ENCODE data around the gene SMIM13.

The SMIM13 gene

GRCh38 chr6:11120271-11121005, 26.8 kb downstream of the SMIM13 start:
- DNase-seq (ENCODE audit: low read depth in 4 of 4, low spot score in 1 of 4) = no peak

GRCh38 chr6:11121851-11122250, 28.2 kb downstream of the SMIM13 start:
- no peak for DNase-seq (ENCODE audit: low read depth in 4 of 4, low spot score in 1 of 4)

- DNase-seq (ENCODE audit: low read depth in 4 of 4, low spot score in 1 of 4) = no peak
Observed at GRCh38 chr6:11122380-11122779, 28.7 kb downstream of the SMIM13 start.

- no peak for DNase-seq (ENCODE audit: low read depth in 4 of 4, low spot score in 1 of 4)
Observed at GRCh38 chr6:11123978-11124377, 30.3 kb downstream of the SMIM13 start.

GRCh38 chr6:11126876-11127275, 33.2 kb downstream of the SMIM13 start:
- no peak for DNase-seq (ENCODE audit: low read depth in 4 of 4, low spot score in 1 of 4)

- no peak for DNase-seq (ENCODE audit: low read depth in 4 of 4, low spot score in 1 of 4)
Observed at GRCh38 chr6:11128608-11129007, 35.0 kb downstream of the SMIM13 start.

GRCh38 chr6:11129908-11130565, 36.4 kb downstream of the SMIM13 start:
- no peak for DNase-seq (ENCODE audit: low read depth in 4 of 4, low spot score in 1 of 4)

- DNase-seq (ENCODE audit: low read depth in 4 of 4, low spot score in 1 of 4) = no peak
Observed at GRCh38 chr6:11130605-11131004, 37.0 kb downstream of the SMIM13 start.

- DNase-seq (ENCODE audit: low read depth in 4 of 4, low spot score in 1 of 4) = no peak
Observed at GRCh38 chr6:11132194-11132888, 38.7 kb downstream of the SMIM13 start.

- DNase-seq (ENCODE audit: low read depth in 4 of 4, low spot score in 1 of 4) = no peak
Observed at GRCh38 chr6:11133281-11133680, 39.6 kb downstream of the SMIM13 start.

GRCh38 chr6:11136809-11137208, 43.2 kb downstream of the SMIM13 start:
- DNase-seq (ENCODE audit: low read depth in 4 of 4, low spot score in 1 of 4) = no peak

GRCh38 chr6:11139051-11139960, 45.7 kb downstream of the SMIM13 start:
- no peak for DNase-seq (ENCODE audit: low read depth in 4 of 4, low spot score in 1 of 4)

- DNase-seq (ENCODE audit: low read depth in 4 of 4, low spot score in 1 of 4) = no peak
Observed at GRCh38 chr6:11140056-11140455, 46.4 kb downstream of the SMIM13 start.

GRCh38 chr6:11141295-11141694, 47.7 kb downstream of the SMIM13 start:
- DNase-seq (ENCODE audit: low read depth in 4 of 4, low spot score in 1 of 4) = no peak

GRCh38 chr6:11142296-11143027, 48.8 kb downstream of the SMIM13 start:
- no peak for DNase-seq (ENCODE audit: low read depth in 4 of 4, low spot score in 1 of 4)

- DNase-seq (ENCODE audit: low read depth in 4 of 4, low spot score in 1 of 4) = no peak
Observed at GRCh38 chr6:11143394-11144371, 50.0 kb downstream of the SMIM13 start.

- peak; percentile 42 to 61 (median 57) for DNase-seq (ENCODE audit: low read depth in 4 of 4, low spot score in 1 of 4)
Observed at GRCh38 chr6:11144393-11144851, 50.8 kb downstream of the SMIM13 start.

- DNase-seq (ENCODE audit: low read depth in 4 of 4, low spot score in 1 of 4) = no peak
Observed at GRCh38 chr6:11146117-11146826, 52.6 kb downstream of the SMIM13 start.

GRCh38 chr6:11149551-11149950, 55.9 kb downstream of the SMIM13 start:
- DNase-seq (ENCODE audit: low read depth in 4 of 4, low spot score in 1 of 4) = no peak
